C4-2B (cell line): ENCODE data around the gene ZNF160.

Experiments
- ZFX ChIP-seq: fragments of 450-650 bp; IDR thresholded peaks from 2 replicates; pipeline ENCODE4 v1.6.1; 2017
- TF ChIP-seq, protein P1 (sequence below): fragments of 450-650 bp; conservative IDR thresholded peaks from 2 replicates; pipeline ENCODE4 v1.5.1; 2017; ENCODE audit warnings: mild to moderate bottlenecking

GRCh38 chr19:53102756-53103233 is 427 bp downstream of the ZNF160 start:
- TF ChIP-seq, protein P1, sequence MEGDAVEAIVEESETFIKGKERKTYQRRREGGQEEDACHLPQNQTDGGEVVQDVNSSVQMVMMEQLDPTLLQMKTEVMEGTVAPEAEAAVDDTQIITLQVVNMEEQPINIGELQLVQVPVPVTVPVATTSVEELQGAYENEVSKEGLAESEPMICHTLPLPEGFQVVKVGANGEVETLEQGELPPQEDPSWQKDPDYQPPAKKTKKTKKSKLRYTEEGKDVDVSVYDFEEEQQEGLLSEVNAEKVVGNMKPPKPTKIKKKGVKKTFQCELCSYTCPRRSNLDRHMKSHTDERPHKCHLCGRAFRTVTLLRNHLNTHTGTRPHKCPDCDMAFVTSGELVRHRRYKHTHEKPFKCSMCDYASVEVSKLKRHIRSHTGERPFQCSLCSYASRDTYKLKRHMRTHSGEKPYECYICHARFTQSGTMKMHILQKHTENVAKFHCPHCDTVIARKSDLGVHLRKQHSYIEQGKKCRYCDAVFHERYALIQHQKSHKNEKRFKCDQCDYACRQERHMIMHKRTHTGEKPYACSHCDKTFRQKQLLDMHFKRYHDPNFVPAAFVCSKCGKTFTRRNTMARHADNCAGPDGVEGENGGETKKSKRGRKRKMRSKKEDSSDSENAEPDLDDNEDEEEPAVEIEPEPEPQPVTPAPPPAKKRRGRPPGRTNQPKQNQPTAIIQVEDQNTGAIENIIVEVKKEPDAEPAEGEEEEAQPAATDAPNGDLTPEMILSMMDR: no peak
- peak; percentile 71 for TF ChIP-seq ZFX
